ENCODE measurements around the gene PRX.
A peak's percentile ranks its signal among the peaks of the same experiment; 100 is the strongest.
"Not testable (repeated sequence)": the region's sequence is repeated elsewhere in the genome, so short reads cannot be mapped to it uniquely, and the experiment has no call there.

Gene PRX

DNA sequence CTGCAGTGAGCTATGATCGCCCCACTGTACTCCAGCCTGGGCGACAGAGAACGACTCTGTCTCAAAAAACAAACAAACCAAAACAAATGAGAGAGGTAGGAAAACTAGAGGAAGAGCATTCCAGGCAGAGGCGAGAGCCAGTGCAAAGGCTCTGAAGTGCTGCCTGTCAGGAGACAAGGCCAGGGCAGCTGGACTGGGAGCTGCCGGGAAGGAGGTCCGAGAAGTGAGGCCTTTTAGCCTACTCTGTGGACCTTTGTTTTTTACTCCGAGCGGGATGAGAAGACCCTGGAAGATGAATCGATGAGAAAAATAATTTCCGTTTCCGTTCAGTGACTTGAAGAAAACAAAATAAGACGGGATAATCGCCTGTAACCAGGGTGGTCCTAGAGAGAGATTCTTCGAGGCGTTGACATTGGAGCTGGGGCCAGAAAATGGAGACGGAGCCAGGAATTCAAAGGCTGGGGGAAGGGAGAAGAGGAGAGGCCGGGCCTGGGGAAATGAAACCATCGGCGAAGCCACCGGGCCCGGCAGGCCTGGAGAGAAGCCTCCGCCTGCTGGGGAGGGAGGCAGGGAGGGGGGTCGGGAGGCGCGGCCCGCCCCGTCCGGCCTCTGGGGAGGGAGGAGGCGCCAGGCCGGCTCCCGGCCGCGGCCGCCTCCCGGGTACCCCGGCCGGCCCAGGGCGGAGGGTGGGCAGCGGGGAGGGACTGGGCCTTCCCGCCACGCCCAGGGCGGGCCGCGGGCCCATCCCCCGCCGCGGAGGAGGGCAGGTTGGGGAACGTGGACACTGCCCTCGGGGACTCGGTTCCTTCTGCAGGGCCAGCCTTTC lies 20.4 kb upstream of the PRX start:
- TF ChIP-seq, protein P1, sequence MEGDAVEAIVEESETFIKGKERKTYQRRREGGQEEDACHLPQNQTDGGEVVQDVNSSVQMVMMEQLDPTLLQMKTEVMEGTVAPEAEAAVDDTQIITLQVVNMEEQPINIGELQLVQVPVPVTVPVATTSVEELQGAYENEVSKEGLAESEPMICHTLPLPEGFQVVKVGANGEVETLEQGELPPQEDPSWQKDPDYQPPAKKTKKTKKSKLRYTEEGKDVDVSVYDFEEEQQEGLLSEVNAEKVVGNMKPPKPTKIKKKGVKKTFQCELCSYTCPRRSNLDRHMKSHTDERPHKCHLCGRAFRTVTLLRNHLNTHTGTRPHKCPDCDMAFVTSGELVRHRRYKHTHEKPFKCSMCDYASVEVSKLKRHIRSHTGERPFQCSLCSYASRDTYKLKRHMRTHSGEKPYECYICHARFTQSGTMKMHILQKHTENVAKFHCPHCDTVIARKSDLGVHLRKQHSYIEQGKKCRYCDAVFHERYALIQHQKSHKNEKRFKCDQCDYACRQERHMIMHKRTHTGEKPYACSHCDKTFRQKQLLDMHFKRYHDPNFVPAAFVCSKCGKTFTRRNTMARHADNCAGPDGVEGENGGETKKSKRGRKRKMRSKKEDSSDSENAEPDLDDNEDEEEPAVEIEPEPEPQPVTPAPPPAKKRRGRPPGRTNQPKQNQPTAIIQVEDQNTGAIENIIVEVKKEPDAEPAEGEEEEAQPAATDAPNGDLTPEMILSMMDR (IDR thresholded peaks at IDR 0.05; ENCODE audit: low read depth, low read length, missing control alignments) = no peak
- DNase-seq (ENCODE audit: extremely low read depth, low read depth) = peak; percentile 71
- peak overlapping the region; percentile 45 for H3K4me3 ChIP-seq (replicated peaks; ENCODE audit: low read depth, low read length)

DNA sequence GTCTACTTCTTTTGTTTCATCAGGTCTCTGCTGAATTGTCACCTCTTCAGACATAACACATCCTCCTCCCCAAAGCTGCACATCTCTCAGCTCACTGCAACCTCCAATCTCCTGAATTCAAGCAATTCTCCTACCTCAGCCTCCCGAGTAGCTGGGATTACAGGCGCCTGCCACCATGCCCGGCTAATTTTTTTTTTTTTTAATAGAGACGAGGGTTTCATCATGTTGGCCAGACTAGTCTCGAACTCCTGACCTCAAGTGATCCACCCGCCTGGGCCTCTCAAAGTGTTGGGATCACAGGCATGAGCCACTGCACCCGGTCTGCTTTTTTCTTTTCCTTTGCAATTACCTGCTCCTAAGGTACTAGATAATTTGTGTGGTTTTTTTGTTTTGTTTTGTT lies 19.6 kb upstream of the PRX start:
- not testable (repeated sequence) for DNase-seq (ENCODE audit: extremely low read depth, low read depth)
- H3K4me3 ChIP-seq (replicated peaks; ENCODE audit: low read depth, low read length) = peak overlapping the region; percentile 45

DNA sequence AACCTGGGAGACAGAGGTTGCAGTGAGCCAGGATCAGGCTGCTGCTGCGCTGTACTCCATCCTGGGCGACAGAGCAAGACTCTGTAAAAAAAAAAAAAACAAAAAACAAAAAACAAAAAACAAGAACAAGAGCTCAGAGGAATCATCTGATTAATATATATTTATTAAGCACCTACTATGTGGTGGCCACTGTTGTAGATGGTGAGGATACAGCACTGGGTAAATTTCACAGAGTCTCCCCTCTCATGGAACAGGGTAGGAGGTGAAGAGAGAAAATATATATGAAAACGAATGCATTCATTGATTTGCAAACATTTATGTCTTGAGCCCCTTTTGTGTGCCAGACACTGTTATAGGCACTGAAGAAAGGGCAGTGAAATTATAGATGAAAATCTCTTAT lies 18.5 kb upstream of the PRX start:
- TF ChIP-seq, protein P1 (IDR thresholded peaks at IDR 0.05; ENCODE audit: low read depth, low read length, missing control alignments) = no peak
- H3K4me3 ChIP-seq (replicated peaks; ENCODE audit: low read depth, low read length) = no peak overlapping the region
- no peak for DNase-seq (ENCODE audit: extremely low read depth, low read depth)

DNA sequence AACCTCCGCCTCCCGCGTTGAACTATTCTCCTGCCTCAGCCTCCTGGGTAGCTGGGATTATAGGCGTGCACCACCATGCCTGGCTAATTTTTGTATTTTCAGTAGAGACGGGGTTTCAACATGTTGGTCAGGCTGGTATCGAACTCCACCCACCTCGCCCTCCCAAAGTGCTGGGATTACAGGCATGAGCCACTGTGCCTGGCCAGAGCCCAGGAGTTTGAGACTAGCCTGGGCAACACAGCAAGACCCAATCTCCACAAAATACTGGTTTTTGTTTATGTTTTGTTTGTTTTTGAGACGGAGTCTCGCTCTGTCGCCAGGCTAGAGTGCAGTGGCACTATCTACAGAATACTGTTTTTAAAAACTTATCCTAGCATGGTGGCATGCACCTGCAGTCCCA lies 17.1 kb upstream of the PRX start:
- DNase-seq (ENCODE audit: extremely low read depth, low read depth); H3K4me3 ChIP-seq (replicated peaks; ENCODE audit: low read depth, low read length): not testable (repeated sequence)

DNA sequence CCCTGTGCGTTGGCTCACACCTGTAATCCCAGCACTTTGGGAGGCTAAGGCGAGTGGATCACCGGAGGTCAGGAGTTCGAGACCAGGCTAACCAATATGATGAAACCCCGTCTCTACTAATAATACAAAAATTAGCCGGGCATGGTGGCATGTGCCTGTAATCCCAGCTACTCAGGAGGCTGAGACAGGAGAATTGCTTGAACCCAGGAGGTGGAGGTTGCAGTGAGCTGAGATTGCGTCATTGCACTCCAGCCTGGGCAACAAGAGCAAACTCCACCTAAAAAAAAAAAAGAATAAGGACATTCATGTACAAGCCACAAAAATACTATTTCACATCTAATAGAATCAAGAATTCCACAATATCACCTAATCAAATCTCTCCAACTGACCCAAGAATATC lies 15.0 kb upstream of the PRX start:
- H3K4me3 ChIP-seq (replicated peaks; ENCODE audit: low read depth, low read length); DNase-seq (ENCODE audit: extremely low read depth, low read depth): not testable (repeated sequence)

DNA sequence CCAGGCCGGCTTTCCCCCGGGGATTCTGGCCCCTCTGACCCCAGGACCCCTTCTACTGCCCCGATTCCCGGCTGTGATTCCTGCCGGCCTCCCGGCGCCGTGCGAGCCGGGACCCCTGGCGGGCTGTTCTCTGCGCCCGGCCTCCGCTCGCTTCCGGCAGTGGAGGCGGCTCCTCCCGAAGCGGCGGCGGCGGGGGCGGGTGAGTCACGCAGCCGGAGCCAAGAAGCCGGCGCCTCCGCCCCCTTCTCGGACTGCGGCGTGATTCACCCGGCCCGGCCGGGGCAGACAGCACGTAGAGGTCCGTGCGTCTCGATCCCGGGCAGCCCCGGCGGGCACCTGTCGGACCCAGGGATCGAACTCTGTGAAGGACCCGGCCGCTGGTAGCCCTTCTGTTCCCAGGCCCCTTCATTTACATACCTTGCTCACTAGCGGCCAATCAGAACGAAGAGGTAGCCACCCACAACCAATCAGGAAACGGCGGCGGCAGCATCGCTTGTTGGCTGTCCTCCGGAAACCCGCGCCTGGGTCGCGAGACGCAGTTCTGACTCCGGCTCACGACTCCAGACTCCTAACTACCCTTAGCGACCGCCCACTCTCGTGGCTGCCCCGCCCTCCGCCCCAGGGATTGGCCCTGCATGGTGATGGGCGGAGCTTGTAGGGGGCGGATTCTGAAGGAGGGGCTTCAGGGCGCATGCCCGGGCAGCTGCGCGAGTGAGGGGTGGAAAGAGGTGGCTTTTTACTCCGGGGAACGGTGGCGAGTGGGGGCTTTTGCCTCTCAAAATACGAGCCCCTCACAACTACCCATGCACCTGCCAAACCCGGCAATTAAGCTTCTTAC lies 12.5 kb upstream of the PRX start, which contains the start of gene SERTAD1:
SERTAD1 (minus strand) TSS at position 543 of the 838 bp plus-strand sequence. CDS start 2,446 bp downstream, outside the sequence.
- TF ChIP-seq, protein P1 (IDR thresholded peaks at IDR 0.05; ENCODE audit: low read depth, low read length, missing control alignments) = peak; percentile 56
- DNase-seq (ENCODE audit: extremely low read depth, low read depth) = peak; percentile 96
- H3K4me3 ChIP-seq (replicated peaks; ENCODE audit: low read depth, low read length) = peak within 1 kb of the TSS; percentile 88

DNA sequence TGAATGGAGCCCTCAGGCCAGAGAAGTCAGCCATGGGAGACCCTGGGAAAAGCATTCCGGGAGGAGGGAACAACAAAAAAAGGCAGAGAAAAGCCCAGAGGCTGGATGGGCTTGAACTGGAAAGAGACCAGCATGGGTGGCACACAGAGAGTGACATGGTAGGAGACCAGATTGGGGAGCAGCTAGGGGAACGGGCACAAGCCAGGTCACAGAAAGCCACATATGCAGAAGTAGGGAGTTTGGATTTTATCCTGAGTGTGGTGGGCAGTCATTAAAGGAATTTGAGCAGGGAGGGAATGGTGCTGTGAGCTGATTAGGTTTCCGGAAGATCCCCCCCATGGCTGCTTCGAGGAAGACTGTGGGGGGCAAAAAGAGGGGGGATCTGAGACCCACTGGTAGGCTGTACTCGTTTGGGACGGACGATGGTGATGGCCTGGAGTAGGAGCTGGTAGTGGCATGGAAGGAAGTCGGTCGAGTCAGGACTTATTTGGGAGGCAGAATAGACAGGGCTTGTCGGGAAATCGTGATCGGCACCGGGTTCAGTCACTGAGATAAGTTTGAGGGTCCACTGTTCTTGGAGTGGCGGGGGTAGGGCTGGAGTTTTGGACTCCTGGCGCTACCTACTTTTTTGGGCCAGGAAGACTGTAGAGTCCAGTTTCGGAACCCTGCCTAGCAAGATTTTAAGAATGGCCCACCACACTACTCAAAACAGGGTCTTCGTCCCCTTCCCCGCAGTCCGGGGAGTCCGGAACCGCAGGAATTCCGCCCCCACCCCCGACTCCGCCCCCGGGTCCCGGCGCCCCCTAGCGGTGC lies 11.7 kb upstream of the PRX start:
- no peak for DNase-seq (ENCODE audit: extremely low read depth, low read depth)
- TF ChIP-seq, protein P1 (IDR thresholded peaks at IDR 0.05; ENCODE audit: low read depth, low read length, missing control alignments) = no peak
- peak overlapping the region; percentile 88 for H3K4me3 ChIP-seq (replicated peaks; ENCODE audit: low read depth, low read length)

DNA sequence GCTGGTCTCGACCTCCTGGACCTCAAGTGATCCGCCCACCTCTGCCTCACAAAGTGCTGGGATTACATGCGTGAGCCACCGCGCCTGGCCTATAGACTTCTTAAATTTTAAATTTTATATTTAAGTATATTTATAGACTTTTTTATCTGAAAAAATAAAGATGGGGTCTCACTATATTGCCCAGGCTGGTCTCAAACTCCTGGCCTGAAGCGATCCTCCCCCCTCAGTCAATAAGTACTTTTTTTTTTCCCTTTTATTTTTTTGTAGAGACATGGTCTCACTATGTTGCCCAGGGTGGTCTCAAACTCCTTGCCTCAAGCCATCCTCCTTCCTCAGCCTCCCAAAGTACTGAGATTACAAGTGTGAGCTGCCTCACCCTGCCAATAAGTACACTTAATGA lies 10.8 kb upstream of the PRX start:
- no peak for DNase-seq (ENCODE audit: extremely low read depth, low read depth)
- TF ChIP-seq, protein P1 (IDR thresholded peaks at IDR 0.05; ENCODE audit: low read depth, low read length, missing control alignments) = no peak
- peak overlapping the region; percentile 88 for H3K4me3 ChIP-seq (replicated peaks; ENCODE audit: low read depth, low read length)

Data from HFF-Myc (cell line).